BJ (cell line): ENCODE measurements around the gene ARL6IP5. TPM values are rescaled to one million over a fixed set of nuclear protein-coding genes. Genes with fewer than 3 reads are reported as not detected.
A peak's percentile ranks its signal among the peaks of the same experiment; 100 is the strongest.

Source experiments
- CTCF ChIA-PET: fragments of 350-600 bp; formaldehyde crosslinking; extraction: SDS; loops from one replicate; lab custom pipeline; 2021; ENCODE audit warnings: antibody characterized with exemption, inconsistent platforms; lab: Yijun Ruan, JAX
- POLR2A ChIA-PET: fragments of 300-600 bp; sonication (Branson Sonifier 250); formaldehyde crosslinking; extraction: SDS; loops from one replicate; lab custom pipeline; 2021; ENCODE audit warnings: antibody characterized with exemption; lab: Charles Lee
- DNase-seq: peaks from one replicate; pipeline ENCODE4 v3.0.0-alpha.2; 2011; ENCODE audit warnings: low read depth
- H3K27me3 ChIP-seq: 2 replicates; pipeline ENCODE4 v1.6.0; 2011; ENCODE audit warnings: low read length; ENCODE audit not compliant: control insufficient read depth, insufficient read depth
- H3K36me3 ChIP-seq: 2 replicates; pipeline ENCODE4 v1.5.1; 2011; ENCODE audit warnings: low read length; ENCODE audit not compliant: control insufficient read depth, insufficient read depth
- H3K4me3 ChIP-seq: 2 replicates; pipeline ENCODE4 v1.5.1; 2011; ENCODE audit warnings: low read depth, mild to moderate bottlenecking, control low read depth, low read length
- polyA plus RNA-seq: library from polyadenylated mRNA; depleted of rRNA; stranded (reverse); fragments of >200 nt; gene quantifications from 2 replicates; pipeline ENCODE4 v1.2.3, GENCODE V29; 2011
- TF ChIP-seq, protein P1 (sequence below): IDR thresholded peaks from 2 replicates; pipeline ENCODE4 v1.5.1; 2011; ENCODE audit warnings: low read depth, mild to moderate bottlenecking, control low read depth, inconsistent platforms, low read length, moderate library complexity; ENCODE audit not compliant: insufficient read depth

ARL6IP5 gene
- polyA plus RNA-seq, 1 experiment = 129 TPM

GRCh38 chr3:69065318-69065964, 19.3 kb upstream of the ARL6IP5 start:
- TF ChIP-seq, protein P1, sequence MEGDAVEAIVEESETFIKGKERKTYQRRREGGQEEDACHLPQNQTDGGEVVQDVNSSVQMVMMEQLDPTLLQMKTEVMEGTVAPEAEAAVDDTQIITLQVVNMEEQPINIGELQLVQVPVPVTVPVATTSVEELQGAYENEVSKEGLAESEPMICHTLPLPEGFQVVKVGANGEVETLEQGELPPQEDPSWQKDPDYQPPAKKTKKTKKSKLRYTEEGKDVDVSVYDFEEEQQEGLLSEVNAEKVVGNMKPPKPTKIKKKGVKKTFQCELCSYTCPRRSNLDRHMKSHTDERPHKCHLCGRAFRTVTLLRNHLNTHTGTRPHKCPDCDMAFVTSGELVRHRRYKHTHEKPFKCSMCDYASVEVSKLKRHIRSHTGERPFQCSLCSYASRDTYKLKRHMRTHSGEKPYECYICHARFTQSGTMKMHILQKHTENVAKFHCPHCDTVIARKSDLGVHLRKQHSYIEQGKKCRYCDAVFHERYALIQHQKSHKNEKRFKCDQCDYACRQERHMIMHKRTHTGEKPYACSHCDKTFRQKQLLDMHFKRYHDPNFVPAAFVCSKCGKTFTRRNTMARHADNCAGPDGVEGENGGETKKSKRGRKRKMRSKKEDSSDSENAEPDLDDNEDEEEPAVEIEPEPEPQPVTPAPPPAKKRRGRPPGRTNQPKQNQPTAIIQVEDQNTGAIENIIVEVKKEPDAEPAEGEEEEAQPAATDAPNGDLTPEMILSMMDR = no peak
- H3K27me3 ChIP-seq = no peaks in the 10 kb centered on the region
- ChIA-PET CTCF (interaction anchor here (0.6 kb wide), 2 partner anchors 13 to 1605 kb away, joined by 3 read pairs; partner anchors contain the start of gene TMF1), POLR2A (no interaction called here)
- H3K36me3 ChIP-seq = peaks cover 3% of the 10 kb centered on the region
- DNase-seq = no peak
- no peak overlapping the region for H3K4me3 ChIP-seq

DNA sequence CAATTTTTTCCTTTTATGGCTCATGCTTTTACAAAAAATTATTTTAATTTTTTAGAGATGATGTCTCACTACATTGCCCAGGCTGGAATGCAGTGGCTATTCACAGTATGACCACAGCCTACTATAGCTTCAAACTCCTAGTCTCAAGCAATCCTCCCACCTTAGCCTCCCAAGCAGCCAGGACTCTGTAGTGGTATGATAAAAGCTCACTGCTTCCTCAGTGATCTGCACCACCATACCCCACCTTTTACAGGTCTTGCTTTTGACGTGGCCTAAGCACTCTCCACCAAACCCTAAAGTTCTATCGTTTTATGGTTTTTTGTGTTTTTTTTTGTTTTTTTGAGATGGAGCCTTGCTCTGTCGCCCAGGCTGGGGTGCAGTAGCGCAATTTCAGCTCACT, 18.6 kb upstream of the ARL6IP5 start:
- no peak for DNase-seq
- POLR2A ChIA-PET = no interaction called here
- TF ChIP-seq, protein P1 = no peak
- Histone ChIP-seq H3K27me3 (no peaks in the 10 kb centered on the region), H3K4me3 (no peak overlapping the region), H3K36me3 (peaks cover 3% of the 10 kb centered on the region)
- CTCF ChIA-PET = no interaction called here

GRCh38 chr3:69072928-69073327, 11.8 kb upstream of the ARL6IP5 start:
- CTCF ChIA-PET = no interaction called here

DNA sequence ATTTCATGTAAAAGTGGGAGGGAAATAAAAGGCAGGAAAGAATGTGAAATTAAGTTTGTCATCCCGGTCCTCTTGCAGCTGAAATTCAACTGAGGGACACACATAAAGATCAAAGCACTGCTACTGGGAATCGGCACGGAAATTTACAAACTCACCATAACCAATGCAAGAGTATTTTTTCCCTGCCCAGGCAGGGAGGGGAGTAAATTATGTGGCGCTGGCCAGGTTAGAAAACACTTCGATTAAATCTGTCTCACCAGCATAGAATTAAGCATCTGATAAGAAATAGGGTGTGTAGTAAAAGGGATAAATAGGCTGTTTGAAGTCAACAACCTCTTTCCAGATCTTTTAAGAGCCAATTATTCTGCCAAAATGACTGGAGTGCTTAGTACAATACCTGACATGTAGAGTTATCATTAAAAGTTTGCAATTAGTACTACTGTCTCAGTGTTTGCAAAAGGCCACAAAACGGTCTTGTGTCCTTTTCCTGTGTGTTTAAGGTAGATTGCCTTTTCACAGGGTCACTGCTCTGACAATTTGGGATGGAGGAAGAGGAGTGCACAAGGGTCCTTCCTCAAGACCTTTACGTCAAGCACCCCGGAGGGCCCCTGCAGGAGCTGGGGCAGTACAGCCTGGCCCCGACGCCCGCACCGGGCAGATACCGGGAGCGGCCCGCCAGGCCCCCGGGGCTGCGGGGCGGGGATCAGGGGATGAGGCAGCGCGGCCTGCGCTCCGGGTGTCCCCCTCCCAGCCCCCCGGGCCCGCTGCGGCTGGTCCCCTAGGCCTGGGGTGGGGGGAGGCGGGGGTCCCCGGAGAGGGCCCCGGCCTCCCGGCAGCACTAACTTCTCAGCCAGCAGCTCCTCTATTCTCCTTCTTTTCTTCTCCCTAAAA, 5.2 kb upstream of the ARL6IP5 start:
- TF ChIP-seq, protein P1 = no peak
- Histone ChIP-seq H3K27me3 (no peaks in the 10 kb centered on the region), H3K4me3 (peak overlapping the region; percentile 73), H3K36me3 (peaks cover 1% of the 10 kb centered on the region; the same call in 1 of the 2 replicates)
- ChIA-PET POLR2A (no interaction called here), CTCF (interaction anchor here (0.5 to 0.9 kb wide), 3 partner anchors 27 to 328 kb away, joined by 3 read pairs; no protein-coding TSS in a partner anchor)
- DNase-seq = no peak

More at GRCh38 chr3:69072928-69073327, 11.8 kb upstream of the ARL6IP5 start:
- POLR2A ChIA-PET = no interaction called here
- DNase-seq = no peak
- TF ChIP-seq, protein P1 = no peak
- Histone ChIP-seq H3K36me3 (peaks cover 1% of the 10 kb centered on the region), H3K27me3 (no peaks in the 10 kb centered on the region), H3K4me3 (no peak overlapping the region)
